B cell (primary cell): ENCODE measurements around the gene TRPM1.

Experiments
- EZH2 ChIP-seq: IDR thresholded peaks from 2 replicates; pipeline ENCODE4 v1.6.1; 2012; ENCODE audit warnings: borderline replicate concordance, low read depth, mild to moderate bottlenecking, moderate library complexity, low read length; ENCODE audit not compliant: insufficient read depth, poor library complexity, severe bottlenecking
- TF ChIP-seq, protein P1 (sequence below): fragments of 200-600 bp; IDR thresholded peaks from one replicate; pipeline ENCODE4 v1.8.0; 2022; ENCODE audit warnings: antibody characterized with exemption, mild to moderate bottlenecking

DNA sequence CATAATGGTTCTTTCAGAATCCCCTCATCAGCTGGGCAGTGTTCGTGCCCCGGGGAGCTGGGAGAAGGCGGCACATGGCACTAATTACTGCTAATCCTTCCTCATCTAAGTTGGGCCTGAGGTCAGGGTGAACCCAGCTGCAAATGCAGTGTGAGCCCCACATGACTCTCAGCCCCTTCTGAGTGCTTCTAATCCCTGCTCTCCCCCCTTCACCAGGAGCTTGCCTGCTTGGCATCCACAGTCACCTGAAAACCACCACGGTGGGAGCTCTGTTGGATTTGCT is 455 bp upstream of the TRPM1 start:
- TF ChIP-seq, protein P1, sequence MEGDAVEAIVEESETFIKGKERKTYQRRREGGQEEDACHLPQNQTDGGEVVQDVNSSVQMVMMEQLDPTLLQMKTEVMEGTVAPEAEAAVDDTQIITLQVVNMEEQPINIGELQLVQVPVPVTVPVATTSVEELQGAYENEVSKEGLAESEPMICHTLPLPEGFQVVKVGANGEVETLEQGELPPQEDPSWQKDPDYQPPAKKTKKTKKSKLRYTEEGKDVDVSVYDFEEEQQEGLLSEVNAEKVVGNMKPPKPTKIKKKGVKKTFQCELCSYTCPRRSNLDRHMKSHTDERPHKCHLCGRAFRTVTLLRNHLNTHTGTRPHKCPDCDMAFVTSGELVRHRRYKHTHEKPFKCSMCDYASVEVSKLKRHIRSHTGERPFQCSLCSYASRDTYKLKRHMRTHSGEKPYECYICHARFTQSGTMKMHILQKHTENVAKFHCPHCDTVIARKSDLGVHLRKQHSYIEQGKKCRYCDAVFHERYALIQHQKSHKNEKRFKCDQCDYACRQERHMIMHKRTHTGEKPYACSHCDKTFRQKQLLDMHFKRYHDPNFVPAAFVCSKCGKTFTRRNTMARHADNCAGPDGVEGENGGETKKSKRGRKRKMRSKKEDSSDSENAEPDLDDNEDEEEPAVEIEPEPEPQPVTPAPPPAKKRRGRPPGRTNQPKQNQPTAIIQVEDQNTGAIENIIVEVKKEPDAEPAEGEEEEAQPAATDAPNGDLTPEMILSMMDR, result no peak
- no peak for TF ChIP-seq EZH2
